Lower leg skin (tissue), 4 donors: ENCODE data around the gene SLC10A7. TPM values are rescaled to one million over a fixed set of nuclear protein-coding genes. Genes with fewer than 3 reads are reported as not detected.

ENCODE experiments used
- DNase-seq, 2 donors: peaks; one replicate each; pipeline ENCODE4 v3.0.0-alpha.2; 2019; ENCODE audit warnings: low spot score in 2 of 2
- H3K4me3 ChIP-seq: fragments of 200-600 bp; sonication (generic); 2 replicates; pipeline ENCODE4 v1.5.1; 2017; ENCODE audit warnings: mild to moderate bottlenecking, low read depth; ENCODE audit not compliant: poor library complexity, severe bottlenecking
- CTCF ChIP-seq, 3 donors: fragments of 450-650 bp; IDR thresholded peaks; one replicate each; pipeline ENCODE4 v1.5.1; 2016; ENCODE audit warnings: antibody characterized with exemption in 3 of 3, mild to moderate bottlenecking in 3 of 3, moderate library complexity in 2 of 3
- POLR2A ChIP-seq, 2 donors: fragments of 450-650 bp; IDR thresholded peaks; one replicate each; pipeline ENCODE4 v1.6.1; 2016 to 2017; ENCODE audit warnings: antibody characterized with exemption in 2 of 2, mild to moderate bottlenecking in 1 of 2, moderate library complexity in 1 of 2
- WGBS, 2 donors: methylation state at CpG; one replicate each; pipeline ENCODE4 v1.1.5; 2018; 5-methylcytosine and 5-hydroxymethylcytosine counted together
- intact Hi-C: fragments of 100-400 bp; cut with DNase I; formaldehyde crosslinking; loops from one replicate; pipeline ENCODE4 v1.15.0; 2023; ENCODE audit warnings: low total_unique reads
- total RNA-seq, 4 donors: library from RNA; depleted of rRNA; stranded (reverse); fragments of >200 nt; gene quantifications; one replicate each; pipeline ENCODE4 v1.1.0, GENCODE V29; 2016

SLC10A7 gene
- total RNA-seq, 4 donors from 2014 or later, result 5.5 to 11.0 (median 8.8) TPM

- intact Hi-C loops, result no loop called here
- no peak overlapping the region for H3K4me3 ChIP-seq
- no peak for DNase-seq
- WGBS, 2 donors, result 42 to 56% methylated on average over 2 of the region's 2 CpGs
- TF ChIP-seq POLR2A (IDR thresholded peaks at IDR 0.05), result no peak
Observed at GRCh38 chr4:146333895-146334262, 187.9 kb downstream of the SLC10A7 start.

GRCh38 chr4:146333187-146333894 is 188.4 kb downstream of the SLC10A7 start:
- intact Hi-C loops, result no loop called here
- no peak overlapping the region for H3K4me3 ChIP-seq
- no peak for DNase-seq
- no peak for TF ChIP-seq POLR2A (IDR thresholded peaks at IDR 0.05)
- no peak for TF ChIP-seq CTCF (IDR thresholded peaks at IDR 0.05)
- WGBS, 2 donors, result 37 to 48% methylated on average over 4 of the region's 4 CpGs

- WGBS, 2 donors, result 68 to 87% methylated on average over 4 of the region's 4 CpGs
- H3K4me3 ChIP-seq, result no peak overlapping the region
- DNase-seq, result no peak
- TF ChIP-seq CTCF (IDR thresholded peaks at IDR 0.05) (no peak), POLR2A (IDR thresholded peaks at IDR 0.05) (no peak)
- intact Hi-C loops, result no loop called here
Observed at GRCh38 chr4:146330392-146330791, 191.3 kb downstream of the SLC10A7 start.

GRCh38 chr4:146329050-146329716 is 192.6 kb downstream of the SLC10A7 start:
- TF ChIP-seq CTCF (IDR thresholded peaks at IDR 0.05), result no peak
- TF ChIP-seq POLR2A (IDR thresholded peaks at IDR 0.05), result no peak
- intact Hi-C loops, result no loop called here
- DNase-seq, result no peak
- no peak overlapping the region for H3K4me3 ChIP-seq

- TF ChIP-seq POLR2A (IDR thresholded peaks at IDR 0.05) (no peak), CTCF (IDR thresholded peaks at IDR 0.05) (no peak)
- no peak for DNase-seq
- intact Hi-C loops, result no loop called here
- no peak overlapping the region for H3K4me3 ChIP-seq
- WGBS, 2 donors, result 95% methylated on average over 6 of the region's 6 CpGs
Observed at GRCh38 chr4:146327859-146328650, 193.7 kb downstream of the SLC10A7 start.

- intact Hi-C loops, result no loop called here
- no peak overlapping the region for H3K4me3 ChIP-seq
- no peak for DNase-seq
- TF ChIP-seq CTCF (IDR thresholded peaks at IDR 0.05) (no peak), POLR2A (IDR thresholded peaks at IDR 0.05) (no peak)
Observed at GRCh38 chr4:146318894-146319293, 202.8 kb downstream of the SLC10A7 start.
